ENCODE data around the gene SPTB.

SPTB gene

DNA sequence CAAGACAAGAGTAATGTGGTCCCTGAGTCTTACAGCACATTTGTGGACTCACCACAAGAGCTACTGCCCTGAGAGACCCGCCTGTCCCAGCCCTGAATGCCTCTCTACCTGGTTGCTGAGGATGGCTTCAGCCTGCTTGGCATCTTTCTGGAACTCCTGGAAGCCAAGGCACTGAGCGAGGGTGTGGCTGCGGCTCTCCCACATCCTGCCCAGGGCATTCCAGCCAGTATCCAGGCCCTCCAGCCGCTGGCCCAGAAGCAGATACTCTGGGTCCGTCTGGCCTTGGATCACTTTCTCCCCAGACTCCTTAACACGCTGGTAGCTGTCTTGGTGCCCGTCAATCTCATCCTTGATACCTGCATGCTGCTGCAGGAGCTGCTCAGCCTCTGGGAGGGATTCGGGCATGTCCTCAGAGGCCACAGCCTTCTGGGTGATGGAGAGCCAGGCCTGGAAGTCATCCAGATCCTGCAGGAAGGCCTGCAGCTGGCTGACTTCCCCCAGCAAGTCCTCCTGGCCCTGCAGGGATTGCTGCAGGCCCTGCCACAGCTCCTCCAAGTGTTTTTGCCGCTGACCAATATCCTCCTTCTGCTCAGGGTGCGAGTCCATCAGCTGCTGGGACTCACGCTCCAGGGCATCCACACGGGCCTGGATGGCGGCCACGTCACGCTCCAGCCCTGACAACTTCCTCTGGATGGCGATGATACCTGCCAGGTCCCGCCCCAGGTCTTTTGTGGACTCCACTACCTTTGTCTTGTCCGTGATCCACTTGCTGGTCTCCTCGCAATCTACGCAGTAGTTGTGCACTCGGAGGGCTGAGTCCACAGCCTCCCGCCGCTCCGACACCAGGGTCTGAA is 93.2 kb downstream of the SPTB start:
- H3K4me3 ChIP-seq (ENCODE audit: low read length in 2 of 2), result no peak overlapping the region

DNA sequence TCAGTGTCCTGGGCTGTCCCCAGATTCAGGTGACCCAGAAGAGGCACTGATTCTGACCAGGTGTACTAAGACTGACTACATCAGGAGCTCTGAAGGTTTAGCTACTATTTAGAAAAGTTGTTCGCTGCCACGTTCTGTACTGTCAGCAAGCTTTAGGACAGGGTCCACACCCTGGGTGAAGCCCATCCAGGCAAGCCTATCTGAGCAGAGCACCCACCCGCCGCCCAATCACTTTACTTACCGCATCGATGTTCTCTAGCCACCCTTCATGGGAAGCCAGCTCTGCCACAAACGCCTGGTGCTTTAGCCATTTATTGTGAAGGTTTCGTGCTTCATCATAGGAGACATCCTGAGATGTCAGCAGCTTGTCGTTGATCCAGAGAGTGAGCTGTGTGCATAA is 95.7 kb downstream of the SPTB start:
- Histone ChIP-seq H3K4me1 (ENCODE audit: control insufficient read depth in 2 of 2, insufficient read depth in 2 of 2, low read length in 2 of 2) (no peaks in the 10 kb centered on the region), H3K36me3 (ENCODE audit: control insufficient read depth in 2 of 2, insufficient read depth in 2 of 2, low read length in 2 of 2) (no peaks in the 10 kb centered on the region), H3K9ac (ENCODE audit: low read depth in 1 of 2, low read length in 2 of 2) (no peak overlapping the region), H3K4me3 (ENCODE audit: low read length in 2 of 2) (no peak overlapping the region), H3K27ac (ENCODE audit: low read depth in 2 of 2, low read length in 2 of 2) (no peak overlapping the region), H3K27me3 (ENCODE audit: control insufficient read depth in 2 of 2, insufficient read depth in 2 of 2, low read length in 2 of 2) (no peaks in the 10 kb centered on the region), H3K9me3 (ENCODE audit: control insufficient read depth in 2 of 2, low read length in 2 of 2) (no peaks in the 10 kb centered on the region)

More for the DNA sequence above, 93.2 kb downstream of the SPTB start:
- H3K9me3 ChIP-seq (ENCODE audit: control insufficient read depth in 2 of 2, low read length in 2 of 2), result no peaks in the 10 kb centered on the region
- H3K9ac ChIP-seq (ENCODE audit: low read depth in 1 of 2, low read length in 2 of 2), result no peak overlapping the region
- no peaks in the 10 kb centered on the region for H3K36me3 ChIP-seq (ENCODE audit: control insufficient read depth in 2 of 2, insufficient read depth in 2 of 2, low read length in 2 of 2)
- H3K4me1 ChIP-seq (ENCODE audit: control insufficient read depth in 2 of 2, insufficient read depth in 2 of 2, low read length in 2 of 2), result no peaks in the 10 kb centered on the region
- H3K27ac ChIP-seq (ENCODE audit: low read depth in 2 of 2, low read length in 2 of 2), result no peak overlapping the region
- H3K27me3 ChIP-seq (ENCODE audit: control insufficient read depth in 2 of 2, insufficient read depth in 2 of 2, low read length in 2 of 2), result no peaks in the 10 kb centered on the region

DNA sequence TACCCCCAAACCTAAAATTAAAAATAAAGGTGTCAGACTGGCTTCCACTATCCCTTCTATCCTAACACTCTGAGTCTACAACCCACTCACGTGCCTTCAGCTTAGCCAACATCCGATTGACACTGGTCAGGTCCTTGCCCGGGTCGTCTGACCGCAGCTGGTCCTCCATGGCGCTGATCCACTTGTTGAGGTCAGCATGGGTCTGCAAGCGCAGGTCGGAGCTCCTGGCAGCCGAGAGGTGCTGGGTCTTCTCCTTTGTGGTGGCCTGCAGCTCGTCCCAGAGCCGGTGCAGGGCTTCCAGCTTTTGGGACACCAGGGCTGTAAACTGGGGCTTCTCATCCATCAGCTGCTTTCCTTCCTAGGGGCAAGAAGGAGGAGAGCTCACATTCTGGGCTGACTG is 97.5 kb downstream of the SPTB start:
- Histone ChIP-seq H3K27ac (ENCODE audit: low read depth in 2 of 2, low read length in 2 of 2) (no peak overlapping the region), H3K27me3 (ENCODE audit: control insufficient read depth in 2 of 2, insufficient read depth in 2 of 2, low read length in 2 of 2) (no peaks in the 10 kb centered on the region), H3K9me3 (ENCODE audit: control insufficient read depth in 2 of 2, low read length in 2 of 2) (no peaks in the 10 kb centered on the region), H3K9ac (ENCODE audit: low read depth in 1 of 2, low read length in 2 of 2) (no peak overlapping the region), H3K36me3 (ENCODE audit: control insufficient read depth in 2 of 2, insufficient read depth in 2 of 2, low read length in 2 of 2) (no peaks in the 10 kb centered on the region), H3K4me1 (ENCODE audit: control insufficient read depth in 2 of 2, insufficient read depth in 2 of 2, low read length in 2 of 2) (no peaks in the 10 kb centered on the region), H3K4me3 (ENCODE audit: low read length in 2 of 2) (no peak overlapping the region)

DNA sequence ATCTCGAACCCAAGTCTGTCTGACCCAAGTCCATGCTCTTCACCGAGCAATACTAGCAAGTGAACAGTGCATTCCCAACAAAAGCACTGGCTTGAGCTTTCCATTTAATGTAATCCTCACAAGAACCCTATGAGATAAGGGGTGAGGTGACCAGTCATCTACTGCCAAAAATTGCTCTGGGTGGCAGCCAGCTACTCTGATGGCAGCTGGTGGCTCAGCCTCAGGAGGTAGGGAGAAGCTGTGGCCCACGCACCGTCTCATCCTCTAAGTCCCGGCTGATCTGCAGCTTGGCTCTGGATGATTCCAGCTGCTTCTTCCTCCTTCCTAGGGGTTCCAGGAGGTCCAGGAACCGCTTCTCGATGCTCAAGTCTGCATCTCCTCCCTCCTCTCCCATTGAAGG is 100.2 kb downstream of the SPTB start:
- Histone ChIP-seq H3K9me3 (ENCODE audit: control insufficient read depth in 2 of 2, low read length in 2 of 2) (no peaks in the 10 kb centered on the region), H3K4me1 (ENCODE audit: control insufficient read depth in 2 of 2, insufficient read depth in 2 of 2, low read length in 2 of 2) (no peaks in the 10 kb centered on the region), H3K27me3 (ENCODE audit: control insufficient read depth in 2 of 2, insufficient read depth in 2 of 2, low read length in 2 of 2) (no peaks in the 10 kb centered on the region), H3K36me3 (ENCODE audit: control insufficient read depth in 2 of 2, insufficient read depth in 2 of 2, low read length in 2 of 2) (no peaks in the 10 kb centered on the region), H3K4me3 (ENCODE audit: low read length in 2 of 2) (no peak overlapping the region), H3K27ac (ENCODE audit: low read depth in 2 of 2, low read length in 2 of 2) (no peak overlapping the region), H3K9ac (ENCODE audit: low read depth in 1 of 2, low read length in 2 of 2) (no peak overlapping the region)

DNA sequence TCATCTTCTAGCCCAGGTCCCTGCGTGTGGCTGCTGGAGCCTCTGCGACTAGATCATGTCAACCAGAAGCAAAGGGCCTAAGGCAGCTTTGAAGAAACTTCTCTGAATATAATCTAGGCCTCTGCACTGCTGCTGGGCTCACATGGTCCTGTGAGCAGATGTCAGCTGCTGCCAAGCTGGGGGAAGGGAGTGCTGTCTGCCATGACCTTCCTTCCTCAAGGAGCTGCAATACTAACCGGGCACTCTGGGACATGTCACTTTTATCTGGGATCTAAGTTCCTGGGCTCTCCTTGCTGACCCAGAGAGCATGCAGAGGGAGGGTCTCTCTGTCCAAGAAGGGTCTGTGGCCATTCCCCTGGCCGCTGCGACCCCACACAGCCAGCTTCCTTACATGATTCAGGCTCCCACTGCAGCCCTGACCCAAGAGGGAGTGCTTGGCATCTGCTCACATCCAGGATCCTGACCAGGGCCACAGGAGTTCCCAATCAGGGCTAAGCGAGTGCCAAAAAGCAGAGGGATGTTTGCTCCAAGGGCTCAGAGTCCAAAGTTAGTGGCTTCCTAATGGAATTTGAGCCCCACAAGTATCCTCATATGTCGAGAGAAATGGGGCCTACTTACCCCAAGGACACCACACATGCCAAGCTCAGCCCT is 101.5 kb downstream of the SPTB start:
- H3K9ac ChIP-seq (ENCODE audit: low read depth in 1 of 2, low read length in 2 of 2), result no peak overlapping the region
- no peaks in the 10 kb centered on the region for H3K4me1 ChIP-seq (ENCODE audit: control insufficient read depth in 2 of 2, insufficient read depth in 2 of 2, low read length in 2 of 2)
- no peaks in the 10 kb centered on the region for H3K36me3 ChIP-seq (ENCODE audit: control insufficient read depth in 2 of 2, insufficient read depth in 2 of 2, low read length in 2 of 2)

DNA sequence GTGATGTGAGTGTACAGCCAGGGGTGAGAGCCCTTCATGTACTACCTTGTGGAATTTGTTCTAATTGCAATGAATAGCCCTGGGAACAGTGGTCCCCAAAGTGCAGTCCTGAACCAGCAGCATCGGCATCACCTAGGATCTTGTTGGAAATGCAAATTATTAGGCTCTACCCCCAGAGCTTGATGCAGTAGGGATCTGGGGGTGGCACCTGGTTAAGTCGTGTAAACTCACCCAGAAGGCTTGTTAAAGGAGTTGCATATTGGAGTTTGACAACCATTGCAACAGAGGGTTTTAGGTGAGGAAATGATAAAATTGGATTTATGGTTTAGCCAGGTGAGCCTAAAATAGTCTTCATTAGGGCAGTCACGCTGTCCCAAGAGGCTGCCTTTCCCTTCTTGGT is 102.2 kb downstream of the SPTB start:
- H3K4me3 ChIP-seq (ENCODE audit: low read length in 2 of 2), result no peak overlapping the region
- no peak overlapping the region for H3K9ac ChIP-seq (ENCODE audit: low read depth in 1 of 2, low read length in 2 of 2)
- no peaks in the 10 kb centered on the region for H3K27me3 ChIP-seq (ENCODE audit: control insufficient read depth in 2 of 2, insufficient read depth in 2 of 2, low read length in 2 of 2)
- H3K9me3 ChIP-seq (ENCODE audit: control insufficient read depth in 2 of 2, low read length in 2 of 2), result no peaks in the 10 kb centered on the region
- no peak overlapping the region for H3K27ac ChIP-seq (ENCODE audit: low read depth in 2 of 2, low read length in 2 of 2)
- no peaks in the 10 kb centered on the region for H3K36me3 ChIP-seq (ENCODE audit: control insufficient read depth in 2 of 2, insufficient read depth in 2 of 2, low read length in 2 of 2)
- H3K4me1 ChIP-seq (ENCODE audit: control insufficient read depth in 2 of 2, insufficient read depth in 2 of 2, low read length in 2 of 2), result no peaks in the 10 kb centered on the region

More for the DNA sequence above, 101.5 kb downstream of the SPTB start:
- Histone ChIP-seq H3K4me3 (ENCODE audit: low read length in 2 of 2) (no peak overlapping the region), H3K27me3 (ENCODE audit: control insufficient read depth in 2 of 2, insufficient read depth in 2 of 2, low read length in 2 of 2) (no peaks in the 10 kb centered on the region), H3K27ac (ENCODE audit: low read depth in 2 of 2, low read length in 2 of 2) (no peak overlapping the region), H3K9me3 (ENCODE audit: control insufficient read depth in 2 of 2, low read length in 2 of 2) (no peaks in the 10 kb centered on the region)

DNA sequence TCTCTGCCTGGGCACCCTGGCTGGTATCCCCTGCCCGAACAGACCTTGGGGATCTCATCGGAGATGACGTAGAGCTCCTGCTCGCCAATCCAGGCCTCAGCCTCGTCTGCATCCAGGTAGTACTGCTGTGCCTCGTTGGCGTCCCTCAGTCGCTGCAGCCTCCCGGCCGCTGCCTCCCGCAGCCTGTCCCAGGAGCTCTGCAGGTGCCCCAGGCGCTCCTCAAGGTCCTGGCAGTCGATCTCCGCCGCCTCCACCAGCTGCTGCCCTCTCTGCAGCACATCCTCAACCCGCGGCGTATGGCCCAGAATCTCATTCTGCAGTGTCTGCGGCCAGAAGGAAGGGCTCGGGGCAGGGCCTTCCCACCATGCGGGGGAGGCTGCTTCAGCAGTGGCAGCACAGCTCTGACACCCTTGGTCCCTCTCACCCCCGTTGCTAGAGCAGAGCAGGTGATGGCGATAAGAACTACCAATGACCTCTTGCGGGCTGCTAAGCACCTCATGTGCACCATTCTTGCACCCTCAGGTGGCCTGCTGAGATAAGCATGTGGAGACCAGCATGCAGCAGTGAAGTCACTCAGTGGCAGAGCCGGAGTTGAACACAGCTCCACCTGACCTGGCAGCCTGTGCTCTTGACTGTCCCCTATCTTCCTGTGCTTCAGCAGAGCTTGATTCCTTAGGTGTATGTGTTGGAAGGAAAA is 104.5 kb downstream of the SPTB start:
- Histone ChIP-seq H3K4me1 (ENCODE audit: control insufficient read depth in 2 of 2, insufficient read depth in 2 of 2, low read length in 2 of 2) (no peaks in the 10 kb centered on the region), H3K36me3 (ENCODE audit: control insufficient read depth in 2 of 2, insufficient read depth in 2 of 2, low read length in 2 of 2) (no peaks in the 10 kb centered on the region), H3K4me3 (ENCODE audit: low read length in 2 of 2) (no peak overlapping the region), H3K9ac (ENCODE audit: low read depth in 1 of 2, low read length in 2 of 2) (no peak overlapping the region), H3K27ac (ENCODE audit: low read depth in 2 of 2, low read length in 2 of 2) (no peak overlapping the region), H3K9me3 (ENCODE audit: control insufficient read depth in 2 of 2, low read length in 2 of 2) (no peaks in the 10 kb centered on the region), H3K27me3 (ENCODE audit: control insufficient read depth in 2 of 2, insufficient read depth in 2 of 2, low read length in 2 of 2) (no peaks in the 10 kb centered on the region)

DNA sequence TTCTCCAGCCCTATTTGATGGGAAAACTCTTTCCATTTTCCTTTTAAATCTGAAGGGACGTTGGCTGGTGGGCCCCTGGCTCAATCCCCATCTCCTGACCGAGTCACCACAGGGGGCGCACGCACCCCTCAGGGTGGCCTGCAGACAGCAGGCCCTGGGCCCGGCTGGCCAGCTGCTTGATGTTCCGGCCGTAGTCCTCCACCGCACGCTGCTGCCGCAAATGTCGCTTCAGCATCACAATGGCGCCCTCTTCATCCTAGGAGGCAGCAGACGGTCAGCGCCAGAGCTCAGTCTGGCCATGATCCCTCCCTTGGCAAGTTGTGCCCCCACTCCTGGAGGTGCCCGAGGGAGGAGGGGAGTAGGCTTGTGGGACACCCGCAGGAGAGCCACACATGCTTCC is 105.4 kb downstream of the SPTB start:
- Histone ChIP-seq H3K9me3 (ENCODE audit: control insufficient read depth in 2 of 2, low read length in 2 of 2) (no peaks in the 10 kb centered on the region), H3K36me3 (ENCODE audit: control insufficient read depth in 2 of 2, insufficient read depth in 2 of 2, low read length in 2 of 2) (no peaks in the 10 kb centered on the region), H3K4me1 (ENCODE audit: control insufficient read depth in 2 of 2, insufficient read depth in 2 of 2, low read length in 2 of 2) (no peaks in the 10 kb centered on the region), H3K27ac (ENCODE audit: low read depth in 2 of 2, low read length in 2 of 2) (no peak overlapping the region), H3K27me3 (ENCODE audit: control insufficient read depth in 2 of 2, insufficient read depth in 2 of 2, low read length in 2 of 2) (no peaks in the 10 kb centered on the region), H3K9ac (ENCODE audit: low read depth in 1 of 2, low read length in 2 of 2) (no peak overlapping the region), H3K4me3 (ENCODE audit: low read length in 2 of 2) (no peak overlapping the region)

DNA sequence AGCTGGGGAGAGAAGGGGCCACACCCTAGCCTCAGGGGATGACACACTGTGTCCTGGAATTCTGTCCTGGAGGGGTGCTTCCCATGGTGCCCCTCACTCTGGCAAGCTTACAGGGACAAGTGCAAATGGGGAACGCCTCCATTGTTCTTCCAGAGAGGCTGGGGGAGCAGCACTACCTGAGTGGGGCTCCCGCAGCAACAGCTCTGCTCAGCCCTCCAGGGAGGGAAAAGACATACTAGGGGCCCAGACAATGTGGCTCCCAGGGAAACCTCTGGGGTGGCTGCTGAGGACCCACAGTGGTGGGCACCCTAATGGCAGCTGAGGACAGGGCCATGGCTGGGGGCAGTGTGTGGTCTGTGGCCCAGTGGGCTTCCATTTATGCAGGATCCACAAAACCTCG is 106.1 kb downstream of the SPTB start:
- no peak overlapping the region for H3K27ac ChIP-seq (ENCODE audit: low read depth in 2 of 2, low read length in 2 of 2)
- H3K9me3 ChIP-seq (ENCODE audit: control insufficient read depth in 2 of 2, low read length in 2 of 2), result no peaks in the 10 kb centered on the region
- no peaks in the 10 kb centered on the region for H3K4me1 ChIP-seq (ENCODE audit: control insufficient read depth in 2 of 2, insufficient read depth in 2 of 2, low read length in 2 of 2)
- no peaks in the 10 kb centered on the region for H3K36me3 ChIP-seq (ENCODE audit: control insufficient read depth in 2 of 2, insufficient read depth in 2 of 2, low read length in 2 of 2)
- no peak overlapping the region for H3K9ac ChIP-seq (ENCODE audit: low read depth in 1 of 2, low read length in 2 of 2)
- H3K27me3 ChIP-seq (ENCODE audit: control insufficient read depth in 2 of 2, insufficient read depth in 2 of 2, low read length in 2 of 2), result no peaks in the 10 kb centered on the region
- H3K4me3 ChIP-seq (ENCODE audit: low read length in 2 of 2), result no peak overlapping the region

DNA sequence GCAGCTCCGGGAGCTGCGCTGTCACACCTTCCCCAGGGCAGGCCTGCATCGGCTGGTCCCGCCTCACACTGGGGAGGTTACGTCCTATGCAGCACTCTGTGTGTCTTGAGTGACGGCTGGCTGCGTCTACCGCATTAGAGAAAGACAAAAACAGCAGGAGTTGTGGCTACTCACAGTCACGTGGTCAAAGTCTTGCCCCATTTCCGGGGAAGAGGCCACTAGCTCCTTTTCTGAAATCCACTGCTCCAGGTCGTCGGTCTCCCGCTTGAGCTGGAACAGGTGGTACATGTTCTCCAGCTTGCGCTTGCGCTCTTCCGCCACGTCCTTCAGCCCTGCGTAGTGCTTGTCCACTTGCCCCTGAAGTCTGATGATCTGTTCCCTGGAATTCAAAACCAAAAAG is 106.7 kb downstream of the SPTB start:
- no peaks in the 10 kb centered on the region for H3K4me1 ChIP-seq (ENCODE audit: control insufficient read depth in 2 of 2, insufficient read depth in 2 of 2, low read length in 2 of 2)
- H3K9ac ChIP-seq (ENCODE audit: low read depth in 1 of 2, low read length in 2 of 2), result no peak overlapping the region
- H3K27ac ChIP-seq (ENCODE audit: low read depth in 2 of 2, low read length in 2 of 2), result no peak overlapping the region
- H3K4me3 ChIP-seq (ENCODE audit: low read length in 2 of 2), result no peak overlapping the region
- no peaks in the 10 kb centered on the region for H3K9me3 ChIP-seq (ENCODE audit: control insufficient read depth in 2 of 2, low read length in 2 of 2)
- H3K27me3 ChIP-seq (ENCODE audit: control insufficient read depth in 2 of 2, insufficient read depth in 2 of 2, low read length in 2 of 2), result no peaks in the 10 kb centered on the region
- H3K36me3 ChIP-seq (ENCODE audit: control insufficient read depth in 2 of 2, insufficient read depth in 2 of 2, low read length in 2 of 2), result no peaks in the 10 kb centered on the region
